K562 (cell line): ENCODE results near the gene TMCC2. TPM values are rescaled to one million over a fixed set of nuclear protein-coding genes. Genes with fewer than 3 reads are reported as not detected.

Source experiments
- BCOR ChIP-seq: fragments of 450-650 bp; IDR thresholded peaks from 2 replicates; pipeline ENCODE4 v1.6.1; 2016
- CBFB ChIP-seq: sonication (generic); formaldehyde crosslinking; IDR thresholded peaks from 2 replicates; pipeline ENCODE4 v1.4.0; 2020; ENCODE audit warnings: mild to moderate bottlenecking, missing genetic modification reagents
- CTCFL ChIP-seq: IDR thresholded peaks from 2 replicates; pipeline ENCODE4 v1.6.1; 2011; ENCODE audit warnings: borderline replicate concordance, low read depth, mild to moderate bottlenecking, moderate library complexity, low read length; ENCODE audit not compliant: insufficient read depth, poor library complexity, severe bottlenecking
- E2F8 ChIP-seq: fragments of 450-650 bp; IDR thresholded peaks from 2 replicates; pipeline ENCODE4 v1.7.1; 2018; ENCODE audit warnings: mild to moderate bottlenecking, low read depth; ENCODE audit not compliant: partially characterized antibody
- HDAC2 ChIP-seq: fragments of 450-650 bp; IDR thresholded peaks from 2 replicates; pipeline ENCODE4 v1.6.1; 2016; ENCODE audit warnings: mild to moderate bottlenecking
- MBD2 ChIP-seq: sonication (generic); IDR thresholded peaks from 2 replicates; pipeline ENCODE4 v1.6.1; 2016; ENCODE audit warnings: low read depth, borderline replicate concordance
- MEF2D ChIP-seq: conservative IDR thresholded peaks from 2 replicates; pipeline ENCODE4 v1.6.1; 2016; ENCODE audit warnings: low read depth, missing genetic modification characterization, missing compliant biosample characterization
- NUFIP1 ChIP-seq: fragments of 450-650 bp; IDR thresholded peaks from 2 replicates; pipeline ENCODE4 v1.6.1; 2018; ENCODE audit not compliant: partially characterized antibody
- SETDB1 ChIP-seq: IDR thresholded peaks from one replicate; pipeline ENCODE4 v1.6.1; 2012; ENCODE audit warnings: low read length, control low read depth, inconsistent platforms
- SP2 ChIP-seq: IDR thresholded peaks from 2 replicates; pipeline ENCODE4 v1.6.1; 2011; ENCODE audit warnings: mild to moderate bottlenecking, low read depth, low read length, moderate library complexity; ENCODE audit not compliant: poor library complexity, severe bottlenecking; ENCODE audit errors: extremely low read depth
- SRSF7 ChIP-seq: fragments of 200-400 bp; formaldehyde crosslinking; optimal IDR thresholded peaks from 2 replicates; pipeline ENCODE3; 2017; ENCODE audit warnings: mild to moderate bottlenecking, low read depth, low read length
- USF2 ChIP-seq: sonication (generic); formaldehyde crosslinking; IDR thresholded peaks from 2 replicates; pipeline ENCODE4 v1.5.0; 2020; ENCODE audit warnings: missing genetic modification reagents
- ZNF174 ChIP-seq: fragments of 250-450 bp; sonication (Bioruptor Pico); IDR thresholded peaks from 2 replicates; pipeline ENCODE4 v1.4.0; 2020; ENCODE audit warnings: mild to moderate bottlenecking
- ZNF592 ChIP-seq: fragments of 450-650 bp; IDR thresholded peaks from 2 replicates; pipeline ENCODE4 v1.6.1; 2017; ENCODE audit warnings: antibody characterized with exemption, mild to moderate bottlenecking
- polyA plus RNA-seq, 8 experiments: library from polyadenylated mRNA; depleted of rRNA in 4 of 8; stranded (reverse) in 5 of 8; unstranded in 3 of 8; fragments of >200 nt; fragmentation: Nextera tagmentation in 2 of 8; fragmentation: Illumina TruSeq in 1 of 8; extraction: Ambion mirVana in 2 of 8; extraction: Trizol in 1 of 8; gene quantifications; 2 replicates each; pipeline versions ENCODE4 v1.2.1 to v1.2.3, GENCODE V29; 2011 to 2014; ENCODE audit warnings: inconsistent platforms in 1 of 8, missing spikeins in 1 of 8
- total RNA-seq, 7 experiments: library from RNA; depleted of rRNA in 6 of 7; stranded (reverse); fragments of >200 nt in 6 of 7; fragmentation: Illumina TruSeq in 2 of 7; extraction: Trizol in 2 of 7; gene quantifications; 2 replicates each; pipeline versions ENCODE4 v1.2.1 to v1.2.3, GENCODE V29; 2011 to 2021; ENCODE audit warnings: low replicate concordance in 1 of 7
- TF ChIP-seq, protein P1 (sequence below): sonication (generic); formaldehyde crosslinking; IDR thresholded peaks from 2 replicates; pipeline ENCODE4 v1.8.0; 2022; ENCODE audit warnings: mild to moderate bottlenecking, missing genetic modification reagents, borderline replicate concordance

TMCC2 gene
- total and polyA plus RNA-seq, 9 of the 15 experiments (the other 6 are each of a cell fraction or from before 2014, with no cell fraction given), result 0.06 to 1.8 (median 0.98) TPM

DNA sequence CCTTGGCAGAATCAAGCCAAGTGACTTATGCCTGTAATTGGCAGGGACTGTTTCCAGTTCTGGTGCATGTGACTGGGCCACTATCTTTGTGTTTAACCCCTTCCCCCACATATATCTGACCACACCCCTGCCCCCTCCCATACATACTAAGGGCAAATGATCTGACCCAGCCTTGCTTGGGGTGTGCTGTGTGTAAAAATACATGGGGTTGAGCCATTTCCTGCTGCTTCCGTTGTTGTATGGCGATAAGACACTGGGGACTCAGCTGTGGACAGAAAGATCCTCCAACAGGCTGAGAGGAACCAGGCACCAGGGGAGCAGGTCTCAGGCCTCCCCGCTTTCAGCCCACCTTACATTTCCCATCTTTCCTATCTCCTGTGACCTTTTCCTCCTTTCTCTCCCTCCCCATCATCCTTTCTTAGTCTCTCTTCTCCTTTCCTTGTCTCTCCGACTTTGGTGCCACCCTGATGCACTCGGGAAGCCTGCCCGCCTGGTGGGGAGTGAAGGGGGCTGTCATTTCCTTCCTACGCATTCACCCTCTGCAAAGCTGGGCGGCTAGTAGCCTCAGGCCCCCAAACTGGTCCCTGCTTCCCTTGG, 39.7 kb downstream of the TMCC2 start (continued):
- TF ChIP-seq NUFIP1 (no peak), SP2 (no peak), HDAC2 (no peak; the same call in 1 of the 2 replicates), CTCFL (no peak), BCOR (no peak), CBFB (no peak), SETDB1 (no peak), E2F8 (no peak), USF2 (no peak), ZNF174 (CRISPR knock-in tag) (no peak), SRSF7 (no peak), MBD2 (no peak), MEF2D (tag) (peak; percentile 46; the same call in 1 of the 2 replicates), ZNF592 (0 out of 2 replicates have a peak, but pooled peaks have one; percentile 43)
- TF ChIP-seq, protein P1, sequence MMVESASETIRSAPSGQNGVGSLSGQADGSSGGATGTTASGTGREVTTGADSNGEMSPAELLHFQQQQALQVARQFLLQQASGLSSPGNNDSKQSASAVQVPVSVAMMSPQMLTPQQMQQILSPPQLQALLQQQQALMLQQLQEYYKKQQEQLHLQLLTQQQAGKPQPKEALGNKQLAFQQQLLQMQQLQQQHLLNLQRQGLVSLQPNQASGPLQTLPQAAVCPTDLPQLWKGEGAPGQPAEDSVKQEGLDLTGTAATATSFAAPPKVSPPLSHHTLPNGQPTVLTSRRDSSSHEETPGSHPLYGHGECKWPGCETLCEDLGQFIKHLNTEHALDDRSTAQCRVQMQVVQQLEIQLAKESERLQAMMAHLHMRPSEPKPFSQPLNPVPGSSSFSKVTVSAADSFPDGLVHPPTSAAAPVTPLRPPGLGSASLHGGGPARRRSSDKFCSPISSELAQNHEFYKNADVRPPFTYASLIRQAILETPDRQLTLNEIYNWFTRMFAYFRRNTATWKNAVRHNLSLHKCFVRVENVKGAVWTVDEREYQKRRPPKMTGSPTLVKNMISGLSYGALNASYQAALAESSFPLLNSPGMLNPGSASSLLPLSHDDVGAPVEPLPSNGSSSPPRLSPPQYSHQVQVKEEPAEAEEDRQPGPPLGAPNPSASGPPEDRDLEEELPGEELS (CRISPR knock-in tag), result no peak
